M059J (cell line): ENCODE results near the gene NCKAP5L. TPM values are rescaled to one million over a fixed set of nuclear protein-coding genes. Genes with fewer than 3 reads are reported as not detected.
A peak's percentile ranks its signal among the peaks of the same experiment; 100 is the strongest.
"Not testable (repeated sequence)": the region's sequence is repeated elsewhere in the genome, so short reads cannot be mapped to it uniquely, and the experiment has no call there.

Experiments
- DNase-seq: peaks from one replicate; pipeline ENCODE4 v3.0.0-alpha.2; 2012; ENCODE audit warnings: low read depth
- total RNA-seq: library from RNA; depleted of rRNA; stranded (reverse); fragments of >200 nt; shearing (Covaris generic); gene quantifications from 2 replicates; pipeline ENCODE4 v1.2.3, GENCODE V29; 2014

Gene NCKAP5L
- total RNA-seq, 1 experiment from 2014 or later, result 17.6 TPM

DNA sequence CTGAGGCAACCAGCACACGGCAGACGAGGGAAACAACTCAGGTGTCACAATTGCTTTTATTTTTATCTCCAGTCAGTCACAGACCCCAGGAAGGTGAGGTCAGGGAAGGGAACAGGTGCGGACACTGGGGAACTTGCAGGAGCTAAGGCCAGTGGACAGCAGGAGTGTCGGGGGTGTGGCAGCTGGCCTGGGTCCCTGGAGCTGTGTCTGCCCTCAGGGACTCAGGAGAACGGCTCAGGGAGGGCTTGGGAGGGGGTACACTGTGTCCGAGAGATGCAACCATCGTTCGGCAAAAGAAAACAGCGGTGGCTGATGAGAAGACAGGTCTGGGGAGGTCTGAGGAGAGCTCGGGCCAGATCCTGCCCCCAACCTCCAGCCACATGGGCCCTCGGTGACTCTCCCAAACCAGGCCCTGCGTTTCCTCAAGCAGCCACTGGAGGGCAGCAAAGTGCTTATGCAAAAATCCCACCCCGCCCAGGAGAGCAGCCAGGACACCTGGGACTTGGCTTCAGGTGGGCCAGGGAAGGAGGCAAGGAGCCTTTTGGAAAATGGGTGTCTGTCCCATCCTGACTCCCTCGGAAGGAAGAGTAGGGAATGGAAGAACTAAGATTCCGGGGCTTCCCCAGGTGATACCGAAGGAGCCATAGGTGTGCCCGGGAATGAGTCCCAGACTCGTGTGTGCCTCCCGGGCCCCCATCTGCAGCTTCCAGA, 38.8 kb upstream of the NCKAP5L start:
- DNase-seq, result peak; percentile 62

DNA sequence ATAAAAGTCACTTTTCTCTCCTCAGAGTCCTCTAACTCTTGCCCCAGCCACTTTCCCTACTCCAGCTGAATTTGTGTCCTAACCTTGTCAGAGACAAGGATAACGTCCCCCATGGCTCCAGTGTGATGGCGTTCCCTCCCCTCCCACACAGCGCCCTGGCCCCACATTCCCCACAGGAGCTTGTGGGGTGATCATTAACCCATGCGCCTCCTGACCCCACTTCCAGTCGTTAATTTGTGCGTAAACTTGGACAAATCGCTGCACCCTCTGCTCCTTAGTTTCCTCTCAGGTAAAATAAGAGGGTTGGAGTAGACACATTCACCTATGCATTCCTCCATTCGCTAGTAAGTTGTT, 37.5 kb upstream of the NCKAP5L start:
- no peak for DNase-seq

DNA sequence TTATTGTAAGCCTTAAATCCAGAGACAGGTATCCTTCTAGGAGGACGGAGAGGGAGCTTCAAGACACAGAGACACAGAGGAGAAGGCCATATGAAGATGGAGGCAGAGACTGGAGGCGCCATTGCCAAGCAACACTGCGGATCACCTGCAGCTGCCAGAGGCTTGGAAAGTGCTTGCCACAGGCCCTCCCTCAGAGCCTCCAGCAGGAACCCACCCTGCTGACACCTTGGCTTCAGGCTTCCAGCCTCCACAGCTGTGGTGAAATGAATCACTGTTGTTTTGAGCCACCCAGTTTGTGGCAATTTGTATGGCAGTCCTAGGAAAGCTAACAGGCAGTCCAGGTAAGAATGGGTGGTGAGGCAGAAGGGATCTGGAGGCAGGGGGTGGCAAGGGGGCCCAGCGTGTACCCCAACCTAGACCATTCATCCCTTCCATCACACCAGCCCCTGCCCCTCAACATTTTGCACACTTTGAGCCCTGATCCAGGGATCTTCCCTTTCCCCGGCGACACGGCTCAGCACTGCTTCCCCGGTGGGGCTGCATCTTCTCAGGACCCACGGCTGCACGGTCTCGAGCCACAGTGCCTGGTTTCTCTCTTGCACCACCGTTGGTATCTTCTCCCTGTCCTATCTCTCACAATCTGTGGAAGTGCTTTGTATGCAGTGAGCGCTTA, 37.0 kb upstream of the NCKAP5L start:
- no peak for DNase-seq

DNA sequence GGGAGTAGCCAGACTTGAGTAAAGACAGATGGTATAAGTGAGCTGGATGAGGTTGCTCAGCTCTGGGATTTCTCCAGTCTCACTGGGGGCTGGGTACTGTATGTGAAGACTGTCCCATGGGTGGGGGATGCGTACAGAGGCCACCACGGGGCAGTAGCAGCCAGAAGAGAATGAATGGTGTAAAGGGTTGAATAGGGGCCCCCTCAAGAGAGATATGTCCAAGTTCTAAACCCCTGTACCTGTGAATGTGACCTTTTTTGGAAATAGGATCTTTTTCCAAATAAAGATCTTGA, 36.5 kb upstream of the NCKAP5L start:
- no peak for DNase-seq

DNA sequence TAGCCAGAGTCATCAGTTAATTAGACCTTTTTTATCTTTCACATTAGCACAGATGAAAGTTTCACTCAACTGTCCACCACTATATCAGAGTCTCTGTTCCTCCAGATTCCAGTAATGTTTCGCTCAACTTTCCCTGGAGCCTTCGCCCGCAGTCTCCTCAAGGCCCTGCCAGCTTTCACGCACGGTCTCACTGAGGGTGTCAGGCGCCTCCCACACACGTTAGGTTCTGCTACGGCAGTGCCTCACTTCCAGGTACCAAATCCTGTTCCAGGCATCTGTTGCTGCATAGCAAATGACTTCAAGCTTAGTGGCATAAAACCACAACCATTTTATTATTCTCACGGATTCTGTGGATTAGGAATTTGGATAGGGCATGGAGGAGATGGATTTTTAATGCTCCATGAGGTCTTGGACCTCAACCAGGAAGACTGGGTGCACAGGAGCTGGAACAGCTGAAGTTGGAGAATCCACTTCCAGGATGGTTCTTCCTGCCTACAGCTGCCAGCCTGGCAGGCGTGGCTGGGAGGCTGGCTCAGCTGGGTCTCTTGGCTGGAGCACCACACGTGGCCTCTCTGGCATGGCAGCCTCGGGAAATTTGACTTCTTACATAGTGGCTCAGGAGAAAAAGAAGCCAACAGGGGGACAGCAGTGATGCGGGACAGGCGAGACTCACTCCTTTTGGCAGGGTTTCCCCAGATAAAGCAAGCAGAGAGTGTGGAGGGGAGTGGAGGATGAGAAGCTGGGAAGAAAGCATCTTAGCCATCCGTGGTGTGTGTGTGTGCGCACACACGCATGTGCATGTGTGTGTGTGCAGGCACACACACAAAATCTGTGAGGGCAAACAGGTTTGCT, 36.0 kb upstream of the NCKAP5L start:
- DNase-seq, result peak; percentile 10

DNA sequence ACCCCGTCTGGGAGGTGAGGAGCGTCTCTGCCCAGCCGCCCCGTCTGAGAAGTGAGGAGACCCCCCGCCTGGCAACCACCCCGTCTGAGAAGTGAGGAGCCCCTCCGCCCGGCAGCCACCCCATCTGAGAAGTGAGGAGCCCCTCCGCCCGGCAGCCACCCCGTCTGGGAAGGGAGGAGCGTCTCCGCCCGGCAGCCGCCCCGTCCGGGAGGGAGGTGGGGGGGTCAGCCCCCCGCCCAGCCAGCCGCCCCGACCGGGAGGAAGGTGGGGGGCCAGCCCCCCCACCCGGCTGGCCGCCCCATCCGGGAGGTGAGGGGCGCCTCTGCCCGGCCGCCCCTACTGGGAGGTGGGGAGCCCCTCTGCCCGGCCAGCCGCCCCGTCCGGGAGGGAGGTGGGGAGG, 32.7 kb upstream of the NCKAP5L start:
- DNase-seq, result not testable (repeated sequence)

DNA sequence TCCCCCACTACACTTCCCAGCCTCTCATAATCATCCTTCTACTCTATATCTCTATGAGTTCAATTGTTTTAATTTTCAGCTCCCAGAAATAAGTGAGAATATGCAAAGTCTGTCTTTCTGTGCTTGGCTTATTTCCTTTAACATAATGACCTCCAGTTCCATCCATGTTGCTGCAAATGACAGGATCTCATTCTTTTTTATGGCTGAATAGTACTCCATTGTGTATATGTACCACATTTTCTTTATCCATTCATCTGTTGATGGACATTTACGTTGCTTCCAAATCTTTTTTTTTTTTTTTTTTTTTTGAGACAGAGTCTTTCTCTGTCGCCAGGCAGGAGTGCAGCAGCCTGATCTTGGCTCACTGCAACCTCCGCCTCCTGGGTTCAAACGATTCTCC, 27.7 kb upstream of the NCKAP5L start:
- not testable (repeated sequence) for DNase-seq

DNA sequence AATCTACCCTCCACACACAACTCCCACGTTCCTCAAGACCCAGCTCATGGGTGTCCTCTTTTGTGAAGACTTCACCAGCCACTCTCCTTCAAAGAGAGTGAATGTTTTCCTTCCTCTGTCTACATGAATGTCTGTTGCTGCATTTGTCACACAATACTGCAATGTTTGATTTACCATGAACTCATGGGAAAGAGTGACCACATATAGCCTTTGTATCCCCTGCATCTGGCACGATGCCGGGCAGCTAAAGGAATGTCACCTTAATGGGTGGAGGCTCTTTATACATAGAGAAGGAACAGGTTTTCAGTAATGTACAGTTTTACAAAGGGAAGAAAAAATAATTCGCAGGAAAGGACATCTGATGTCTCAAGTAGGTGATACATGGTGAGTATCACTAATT, 26.8 kb upstream of the NCKAP5L start:
- DNase-seq, result no peak

DNA sequence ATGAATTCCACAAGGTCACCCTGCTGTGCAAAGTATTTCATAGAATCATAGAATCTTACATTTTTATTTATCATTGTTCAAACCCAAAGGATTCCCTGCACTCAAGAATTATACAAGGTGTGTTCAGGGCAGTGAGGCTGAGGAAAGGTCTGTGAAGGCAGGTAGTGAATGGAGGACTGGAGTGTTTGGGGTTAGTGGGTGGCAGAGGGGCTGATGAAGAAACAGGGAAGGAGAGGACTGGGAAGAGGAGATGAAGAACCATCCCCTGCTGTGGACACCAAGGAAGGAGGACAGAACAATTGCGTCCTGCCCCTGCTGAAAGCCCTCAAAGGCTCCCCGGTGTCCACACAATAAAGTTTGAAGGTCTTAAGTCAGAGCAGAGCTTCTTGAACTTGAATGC, 25.5 kb upstream of the NCKAP5L start:
- DNase-seq, result no peak

DNA sequence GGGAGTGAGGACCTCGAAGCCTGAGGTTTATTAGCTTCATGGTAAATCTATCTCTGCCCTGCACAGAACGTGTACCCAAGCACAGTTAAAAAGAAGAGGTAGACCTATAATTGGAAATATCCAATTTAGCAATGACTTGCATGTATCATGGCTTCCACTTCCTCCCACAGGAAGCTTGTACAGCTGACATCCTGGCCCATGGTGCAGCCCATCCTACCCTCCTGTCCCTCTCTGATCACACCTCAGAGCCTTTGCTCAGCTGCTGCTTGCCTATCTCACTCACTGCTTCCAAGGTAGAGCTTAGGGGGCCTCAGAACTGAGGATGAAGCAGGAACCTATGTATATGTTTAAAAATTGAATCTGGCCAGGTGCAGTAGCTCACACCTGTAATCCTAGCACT, 18.9 kb upstream of the NCKAP5L start:
- no peak for DNase-seq

DNA sequence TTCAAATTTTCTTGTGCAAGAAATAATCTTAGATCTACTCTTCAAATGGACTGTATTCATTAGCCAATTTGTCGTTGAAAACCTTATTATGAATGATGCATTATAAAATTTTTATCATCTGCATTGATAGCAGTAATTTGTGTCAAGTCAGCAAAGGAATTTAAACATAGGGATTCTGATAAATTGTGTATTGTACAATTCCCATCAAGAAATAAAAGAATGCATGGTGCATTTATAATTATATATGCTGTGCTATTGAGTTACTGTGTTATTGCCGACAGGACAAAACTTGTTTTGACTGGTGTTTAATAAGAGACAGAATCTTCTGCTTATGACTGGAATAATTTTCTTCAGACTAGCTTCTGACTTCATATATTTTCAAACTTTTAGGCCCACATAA, 17.8 kb upstream of the NCKAP5L start:
- no peak for DNase-seq

DNA sequence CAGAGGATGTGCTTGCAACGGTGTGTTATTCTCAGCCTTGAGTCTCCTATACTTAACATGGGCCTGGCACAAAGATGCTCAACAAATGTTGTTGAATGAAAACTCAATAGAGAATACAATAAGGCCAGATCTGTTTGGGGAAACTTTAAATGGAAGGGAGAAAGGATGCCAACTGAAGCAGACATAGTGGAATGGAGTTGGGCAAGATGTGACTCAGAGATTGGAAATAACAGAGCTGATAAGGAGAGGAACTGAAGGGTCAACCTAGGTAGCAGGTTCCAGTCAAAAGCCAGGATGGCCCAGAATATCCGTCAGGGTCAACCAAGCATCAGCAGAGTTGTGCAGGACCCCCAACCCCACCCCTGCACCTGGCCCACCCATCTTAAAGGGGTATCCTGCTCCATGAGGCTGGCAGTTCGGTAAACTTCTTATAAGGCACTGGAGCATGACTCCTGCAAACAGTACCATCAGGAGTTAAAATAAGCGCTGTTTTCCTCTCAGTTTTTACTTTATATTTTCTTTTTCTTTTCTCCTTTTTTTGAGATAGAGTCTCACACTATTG, 15.7 kb upstream of the NCKAP5L start:
- peak; percentile 29 for DNase-seq

DNA sequence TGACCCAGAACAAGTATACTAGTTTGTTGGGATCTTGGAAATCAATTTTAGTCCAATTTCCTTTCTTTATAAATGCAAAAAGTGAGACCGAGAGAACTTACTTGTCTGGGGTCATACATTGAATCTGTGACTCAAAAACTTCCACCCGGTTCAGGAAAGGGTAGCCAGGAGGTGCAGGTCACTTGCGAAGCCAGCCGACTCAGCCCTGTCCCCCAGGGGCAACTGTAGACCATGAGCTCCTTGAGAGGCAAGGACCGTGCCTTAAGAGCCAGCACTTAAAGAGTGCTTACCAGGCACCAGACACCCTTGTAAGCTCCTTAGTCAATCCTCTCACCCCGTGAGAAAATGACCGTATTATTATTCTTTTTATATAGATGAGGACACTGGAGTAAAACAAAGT, 15.2 kb upstream of the NCKAP5L start:
- DNase-seq, result no peak

DNA sequence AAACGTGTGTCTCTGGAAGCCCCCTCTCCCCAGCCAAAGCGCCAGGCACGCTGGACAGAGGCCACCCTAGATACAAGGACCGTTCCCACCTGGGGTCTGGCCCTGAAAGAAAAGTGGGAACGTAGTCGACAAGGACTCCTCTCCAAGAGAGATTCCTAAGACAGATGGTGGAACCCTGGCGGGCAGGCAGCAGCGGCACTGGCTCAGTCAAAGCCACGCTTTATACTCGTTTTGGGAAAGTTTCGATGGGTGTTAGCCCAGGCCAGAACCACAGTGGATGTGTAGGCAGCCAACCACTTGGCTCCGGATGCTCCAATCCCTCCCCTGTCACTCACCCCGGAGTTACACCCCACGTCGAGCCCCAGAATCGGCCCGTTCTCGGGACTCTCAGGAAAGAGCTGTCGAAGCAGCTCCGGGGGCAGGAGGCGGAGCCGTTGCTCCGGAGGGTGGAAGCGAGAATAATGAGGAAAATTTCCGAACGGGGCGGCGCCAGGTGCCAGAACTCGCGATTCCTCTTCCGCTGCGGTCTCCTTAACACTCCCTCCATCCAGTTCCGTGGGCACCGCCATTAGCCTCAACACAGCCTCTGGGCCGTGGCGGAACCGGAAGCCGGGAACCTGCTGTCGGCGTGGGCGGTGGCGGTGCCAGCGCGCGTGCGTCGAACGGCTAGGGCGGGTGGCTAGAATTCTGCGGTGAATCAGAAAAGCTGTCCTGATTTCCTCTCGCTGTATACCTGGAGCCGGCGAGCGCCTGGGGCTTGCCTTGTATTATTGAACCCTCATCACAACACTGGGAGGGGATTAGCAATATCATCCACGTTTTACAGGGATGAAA, 14.5 kb upstream of the NCKAP5L start, which contains the start of gene BCDIN3D:
Gene BCDIN3D, minus strand, starts transcription at position 588 of the 834 bp plus-strand sequence. Its CDS starts 19 bp downstream, at position 569.
- DNase-seq, result peak; percentile 93

DNA sequence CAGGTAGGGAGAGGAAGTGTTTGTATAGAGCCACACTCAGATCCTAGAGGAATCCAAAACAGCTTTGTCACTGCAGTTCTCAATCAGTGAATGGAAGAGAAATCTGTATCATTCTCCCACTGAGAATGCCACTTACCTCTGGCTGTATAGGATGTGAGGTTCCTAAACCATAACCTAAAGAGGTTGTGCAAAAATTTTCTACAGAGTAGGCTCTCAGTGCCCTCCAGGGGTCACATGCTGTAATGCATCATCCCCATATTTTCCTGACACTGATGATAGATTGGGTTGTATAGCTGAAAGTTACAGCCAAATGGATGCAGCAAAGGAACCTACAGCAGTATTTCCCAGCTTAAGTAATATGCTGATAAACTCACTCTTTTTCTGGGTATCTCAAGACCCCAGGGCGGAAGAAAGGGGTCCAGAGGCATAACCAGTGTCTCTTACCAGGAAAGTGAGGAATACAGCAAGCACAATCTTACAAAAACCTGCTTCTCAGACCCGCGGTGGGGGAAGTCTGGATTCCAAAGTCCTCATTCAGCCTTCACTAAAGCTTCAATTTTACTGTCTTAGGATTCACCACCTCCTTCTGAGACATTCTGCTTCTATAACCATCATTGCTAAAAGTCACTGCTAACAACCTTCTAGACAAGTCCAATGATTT, 10.9 kb upstream of the NCKAP5L start:
- peak; percentile 45 for DNase-seq

DNA sequence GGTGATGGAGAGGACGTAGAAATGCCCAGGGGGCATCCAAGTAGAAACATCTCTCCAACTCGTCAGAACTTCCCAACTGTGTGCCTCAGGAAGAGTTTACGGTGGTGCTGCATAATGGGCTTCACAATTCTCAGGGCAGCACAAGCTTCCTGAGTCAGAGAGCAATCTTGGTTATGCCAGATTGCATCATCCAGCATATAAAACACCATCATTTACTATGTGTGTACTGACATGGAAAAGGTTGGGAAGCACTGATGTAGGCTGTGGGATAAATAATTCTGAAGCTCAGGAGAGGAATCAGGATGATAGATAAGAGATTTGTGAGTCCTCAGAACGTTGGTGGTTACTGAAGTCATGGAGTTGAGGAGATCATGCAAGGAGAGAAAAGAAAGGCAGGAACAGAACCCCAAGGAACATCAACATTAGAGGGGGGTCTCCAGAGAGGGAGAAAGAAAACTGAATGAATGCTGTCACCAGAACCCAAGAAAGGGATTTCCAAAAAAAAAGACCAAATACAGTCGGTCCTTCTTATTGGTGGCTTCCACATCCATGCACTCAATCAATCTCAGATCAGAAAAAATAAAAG, 4.7 kb upstream of the NCKAP5L start:
- peak; percentile 56 for DNase-seq

DNA sequence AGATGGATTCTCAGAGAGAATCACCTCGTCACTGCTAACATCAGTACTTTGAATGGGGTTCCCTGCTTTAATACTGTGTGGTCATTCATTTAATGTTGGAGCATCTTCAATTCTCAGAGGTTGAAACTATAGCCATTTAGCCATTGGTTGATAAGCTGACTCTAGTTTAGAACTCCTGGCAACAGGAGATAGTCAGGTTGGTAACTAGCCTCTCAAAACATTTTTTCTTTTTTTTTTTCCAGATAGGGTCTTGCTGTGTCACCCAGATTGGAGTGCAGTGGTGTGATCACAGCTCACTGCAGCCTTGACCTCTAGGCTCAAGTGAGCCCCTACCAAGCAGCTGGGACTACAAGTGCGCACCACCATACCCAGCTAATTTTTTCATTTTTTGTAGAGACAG, 3.5 kb upstream of the NCKAP5L start:
- DNase-seq, result no peak

DNA sequence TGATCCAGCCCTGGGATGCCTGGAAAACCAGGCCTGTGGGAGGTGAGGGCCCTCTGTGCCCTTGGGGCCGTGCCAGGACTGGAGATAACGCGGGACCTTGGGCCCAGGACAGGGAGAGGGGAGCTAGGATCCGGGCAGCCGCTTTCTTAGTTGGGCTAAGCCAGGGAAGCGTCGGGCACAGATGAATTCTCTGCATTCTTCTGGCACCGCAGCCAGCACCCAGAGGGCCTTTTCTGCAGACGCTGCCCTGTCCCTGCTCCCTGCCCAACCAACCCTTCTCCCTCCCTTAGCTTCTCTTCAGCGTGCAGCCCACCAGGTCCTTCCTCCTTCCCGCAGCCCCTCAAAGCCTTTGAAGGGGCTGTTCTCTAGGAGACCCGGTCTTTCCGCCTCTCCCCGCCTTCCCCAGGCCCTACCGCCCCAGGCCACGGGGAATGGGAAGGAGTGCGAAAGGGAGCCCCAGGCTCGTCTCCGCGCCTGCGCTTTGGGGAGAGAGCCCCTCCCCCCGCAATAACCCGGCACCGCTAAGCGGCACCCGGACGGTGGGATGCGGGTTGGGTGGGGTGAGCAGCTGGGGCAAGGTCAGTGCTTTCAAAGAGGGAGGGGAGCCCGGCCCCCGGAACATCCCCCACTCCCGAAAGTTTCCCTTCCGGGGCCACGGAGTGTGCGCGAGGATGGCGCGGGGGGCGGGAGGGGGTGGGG, 663 bp downstream of the NCKAP5L start:
- peak; percentile 87 for DNase-seq

DNA sequence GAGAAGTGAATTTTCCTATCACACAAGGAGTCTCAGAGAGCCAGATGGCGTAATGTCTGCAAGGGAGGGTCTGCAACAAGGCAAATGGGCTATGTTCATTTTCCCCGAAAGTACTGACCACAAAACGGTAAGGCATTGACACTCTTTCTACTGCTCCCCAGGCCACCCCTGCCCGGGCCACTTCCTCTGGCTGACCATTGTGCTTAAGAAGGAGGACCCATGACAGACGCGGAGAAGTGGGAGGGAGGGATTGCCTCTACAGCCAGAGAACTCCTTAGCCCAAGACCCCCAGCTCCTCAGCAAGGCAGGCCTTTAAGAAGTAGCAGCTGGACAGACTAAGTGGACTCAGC, 1.2 kb downstream of the NCKAP5L start:
- DNase-seq, result no peak

DNA sequence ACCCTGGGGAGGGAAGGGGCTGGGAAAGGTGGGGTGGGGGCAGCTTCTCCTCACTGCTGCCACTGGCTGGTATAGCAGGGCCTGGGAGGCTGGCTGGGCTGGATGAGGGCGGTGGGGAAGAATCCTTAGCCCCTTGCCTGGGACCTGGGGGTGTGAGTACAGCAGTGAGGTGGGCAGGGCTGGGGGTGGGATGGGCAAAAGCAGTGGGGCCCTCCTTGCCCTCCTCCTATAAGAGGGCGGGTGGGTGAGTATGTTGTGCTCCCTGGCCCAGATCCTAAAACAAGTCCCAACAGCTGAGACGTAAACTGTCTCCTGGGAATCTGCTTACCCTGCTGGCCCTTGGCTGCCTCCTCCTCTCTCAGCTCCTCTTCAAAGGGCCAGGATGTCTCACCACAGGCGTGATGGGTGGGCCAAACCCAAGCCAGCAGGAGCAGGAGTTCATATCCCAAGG, 2.2 kb downstream of the NCKAP5L start:
- no peak for DNase-seq
